ENCODE data around the gene SDF4.

- TF ChIP-seq EP300 (IDR thresholded peaks at IDR 0.05) (no peak), CTCF (IDR thresholded peaks at IDR 0.05) (no peak), POLR2AphosphoS5 (IDR thresholded peaks at IDR 0.05) (no peak), POLR2A (IDR thresholded peaks at IDR 0.05) (no peak)
Measured at GRCh38 chr1:1179346-1179982, 52.3 kb downstream of the SDF4 start.

Data from suprapubic skin (tissue), 4 donors.